Islet of Langerhans (tissue), 1 donor: ENCODE results near the gene ARHGEF2.
A peak's percentile ranks its signal among the peaks of the same experiment; 100 is the strongest.

ENCODE experiments used
- FAIRE-seq: peaks from one replicate; lab custom pipeline; 2011; peaks lifted over from hg19 to GRCh38; lab: Jason Lieb, UNC

ARHGEF2 gene

DNA sequence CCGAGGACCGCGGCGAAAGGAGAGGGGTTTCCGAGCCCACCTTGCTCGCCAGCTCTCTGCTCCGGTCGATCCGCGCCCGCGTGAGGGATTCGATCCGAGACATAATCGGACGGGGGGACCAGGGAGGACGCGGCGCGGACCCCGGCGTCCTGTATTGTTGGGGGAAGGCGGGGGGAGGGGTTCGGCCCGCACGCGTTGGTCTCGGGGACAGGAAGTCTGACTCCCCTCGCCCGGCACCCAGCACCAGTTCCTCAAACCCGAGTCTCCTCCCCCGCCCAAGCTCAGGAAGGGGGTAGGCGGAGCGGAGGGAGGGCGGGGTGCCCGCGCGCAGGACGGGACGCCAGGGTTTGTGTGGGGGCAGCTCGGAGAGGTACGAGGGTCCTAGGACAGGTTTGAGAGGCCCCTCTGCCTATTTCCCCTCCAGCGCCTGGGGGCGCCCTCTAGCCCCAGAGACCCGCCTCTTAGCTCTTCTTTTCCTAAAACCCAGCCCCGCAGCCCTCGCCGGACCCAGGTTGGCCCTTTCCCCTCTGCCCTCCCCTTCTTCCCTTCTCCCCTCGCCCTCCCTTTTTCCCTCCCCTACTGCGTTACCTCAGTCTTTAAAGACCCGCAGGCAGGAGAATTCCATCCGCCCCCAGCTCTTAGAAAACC, at the start of gene ARHGEF2:
TSS of gene ARHGEF2 (minus strand) at position 223 of the 648 bp plus-strand sequence. CDS start at position 103, 120 bp downstream.
- no peak for FAIRE-seq

GRCh38 chr1:156026588-156026987, 48.2 kb upstream of the ARHGEF2 start:
- FAIRE-seq = no peak

DNA sequence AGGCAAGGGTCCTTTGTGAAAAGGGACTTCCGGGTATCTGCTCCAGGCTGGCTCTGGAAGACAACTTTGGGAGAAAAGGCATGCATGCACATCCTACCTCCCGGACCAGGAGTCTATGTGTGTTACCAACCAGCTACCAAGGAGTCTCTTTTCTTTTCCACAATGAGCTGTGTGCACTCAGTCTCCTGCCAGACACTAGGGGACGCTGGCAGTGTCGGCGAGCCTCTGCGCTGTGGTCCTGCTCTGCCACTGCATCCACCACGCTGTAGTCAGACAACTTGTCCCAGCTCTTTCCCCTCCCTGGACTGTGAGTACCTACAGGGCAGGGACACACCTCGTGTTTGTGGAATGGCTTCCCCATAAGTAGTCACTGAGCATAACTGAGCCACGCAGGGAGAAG, 47.5 kb upstream of the ARHGEF2 start:
- FAIRE-seq = no peak

GRCh38 chr1:156024801-156025200, 46.5 kb upstream of the ARHGEF2 start:
- no peak for FAIRE-seq

- no peak for FAIRE-seq
These were observed 43.6 kb upstream of the ARHGEF2 start for GRCh38 chr1:156021954-156022353.

- no peak for FAIRE-seq
These were observed 42.7 kb upstream of the ARHGEF2 start for GRCh38 chr1:156021093-156021428.

DNA sequence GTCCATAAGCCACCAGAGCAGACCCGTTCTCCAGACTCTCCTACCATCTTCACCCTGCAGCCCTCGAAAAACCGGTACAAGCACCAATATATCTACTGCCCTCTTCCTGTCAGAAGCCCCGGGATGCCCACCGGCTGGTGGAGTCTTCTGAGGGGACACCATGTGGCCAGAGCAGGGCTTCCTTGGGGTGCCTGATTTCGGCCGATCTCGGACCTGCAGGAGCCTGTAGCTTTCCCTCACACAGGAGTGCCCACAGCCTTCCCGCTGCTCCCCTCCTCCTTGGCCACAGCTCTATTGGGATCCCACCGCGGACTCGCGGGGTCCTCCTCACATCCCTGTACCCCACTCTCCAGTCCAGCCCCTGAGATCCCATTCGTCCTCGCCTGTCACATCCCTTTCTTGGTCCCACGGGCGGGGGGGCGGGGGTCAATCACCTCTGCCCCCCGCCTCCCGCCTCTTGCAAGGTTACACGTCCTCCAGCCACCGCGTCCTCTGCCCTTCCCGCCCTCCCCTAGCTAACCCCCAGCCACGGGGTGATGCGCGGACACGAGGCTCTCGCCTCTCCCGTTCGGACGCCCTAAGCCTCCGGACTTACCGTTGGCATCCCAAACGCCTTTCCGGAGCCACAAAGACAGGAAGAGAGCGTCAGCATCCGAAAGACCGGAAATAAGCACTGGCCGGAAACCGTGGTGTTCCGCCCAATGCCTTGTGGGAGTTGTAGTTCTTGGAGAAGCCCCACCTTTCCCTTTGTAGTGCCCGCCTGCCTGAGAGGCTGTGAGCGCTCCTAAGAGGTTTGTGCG, 42.1 kb upstream of the ARHGEF2 start, which contains the start of gene SSR2:
TSS of gene SSR2 (minus strand) at position 659 of the 800 bp plus-strand sequence. CDS start 784 bp downstream, outside the sequence.
- FAIRE-seq = peak; percentile 79

DNA sequence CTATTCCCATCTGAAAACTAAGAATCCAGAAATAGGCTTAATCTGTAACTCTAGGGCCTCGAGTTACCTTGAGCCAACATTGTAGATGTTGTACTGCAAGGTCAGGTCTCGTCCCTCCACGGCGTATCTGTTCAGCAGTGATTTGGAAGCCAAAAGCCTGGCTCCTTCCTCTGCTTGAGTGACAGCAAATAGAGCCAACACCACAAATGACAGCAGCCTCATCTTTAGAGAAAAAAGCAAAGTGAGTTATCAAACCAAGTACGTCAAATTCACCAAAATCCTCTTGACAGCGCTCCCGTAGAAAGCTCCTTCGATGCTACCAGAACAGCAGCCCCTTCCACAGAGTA, 41.6 kb upstream of the ARHGEF2 start:
- FAIRE-seq = no peak

- FAIRE-seq = no peak
These were observed 36.5 kb upstream of the ARHGEF2 start for GRCh38 chr1:156014829-156015228.

GRCh38 chr1:156012051-156012817, 33.9 kb upstream of the ARHGEF2 start:
- no peak for FAIRE-seq

GRCh38 chr1:156009404-156009803, 31.1 kb upstream of the ARHGEF2 start:
- no peak for FAIRE-seq

DNA sequence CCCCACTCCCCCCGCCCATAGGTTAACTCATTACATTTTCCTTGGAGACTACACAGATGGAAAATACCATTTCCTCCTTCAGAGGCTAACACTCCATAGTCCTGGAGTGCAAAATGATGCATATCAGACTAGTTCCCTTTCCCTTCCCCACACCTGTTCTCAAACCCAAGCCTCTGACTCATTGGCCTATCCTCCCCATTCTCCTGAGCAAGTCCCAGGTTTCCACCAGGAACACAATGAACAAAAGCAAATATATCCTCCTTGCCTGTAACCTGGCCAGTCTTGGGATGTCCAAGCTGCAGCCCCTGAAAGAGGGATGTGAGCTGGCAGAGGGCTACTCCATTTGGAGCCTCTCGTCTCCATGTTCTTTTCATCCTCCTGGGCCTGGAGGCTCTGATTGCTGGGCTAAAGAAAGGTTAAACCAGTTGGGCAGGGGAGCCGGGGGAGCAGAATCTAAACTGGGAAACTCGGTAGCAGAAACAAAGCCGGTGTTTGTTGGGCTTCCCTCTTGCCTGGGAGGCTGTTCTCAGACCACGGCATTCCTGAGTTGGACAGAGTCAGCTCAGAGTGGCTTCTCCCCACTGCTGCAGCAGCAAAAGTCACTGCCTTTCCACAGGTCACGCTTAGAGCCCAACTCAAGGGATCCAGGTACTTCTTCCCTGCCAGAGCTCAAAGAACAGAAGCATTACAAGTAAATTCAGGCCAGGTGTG, 28.5 kb upstream of the ARHGEF2 start:
- FAIRE-seq = no peak

DNA sequence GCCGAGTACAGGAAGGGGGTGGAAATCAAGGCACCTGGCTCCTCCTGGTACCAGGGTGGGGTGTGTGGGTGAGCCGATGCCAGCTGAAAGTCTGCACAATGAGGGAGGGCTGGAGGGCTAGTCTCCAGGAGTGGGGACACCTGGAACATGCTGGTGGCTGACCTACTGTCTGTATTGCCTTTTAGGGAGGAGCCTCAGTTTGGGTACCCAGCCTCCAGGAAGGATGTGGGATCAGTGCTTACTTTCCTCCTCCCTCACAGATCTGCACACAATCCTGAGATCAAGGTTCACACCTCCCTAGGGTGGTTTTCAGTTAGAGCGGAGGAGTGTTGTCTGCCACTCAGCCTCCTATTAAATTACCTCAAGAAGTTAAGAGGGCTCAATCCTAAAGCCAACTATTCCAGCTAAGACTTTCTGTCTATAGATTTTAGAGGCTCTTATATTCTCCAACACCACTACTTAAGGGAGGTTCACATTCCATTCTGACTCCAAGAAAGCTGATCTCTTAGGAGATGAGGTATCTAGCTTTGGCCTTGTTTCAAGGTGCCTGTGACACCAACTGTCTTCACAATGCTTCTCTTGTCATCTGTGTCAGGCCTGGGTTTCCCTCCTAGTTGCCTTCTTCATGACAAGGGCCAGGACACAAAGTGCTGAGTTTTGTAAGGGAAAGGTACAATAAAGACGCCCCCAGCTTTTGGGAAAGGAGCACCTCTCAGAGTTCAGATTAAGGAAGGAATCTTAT, 26.7 kb upstream of the ARHGEF2 start:
- FAIRE-seq = no peak

DNA sequence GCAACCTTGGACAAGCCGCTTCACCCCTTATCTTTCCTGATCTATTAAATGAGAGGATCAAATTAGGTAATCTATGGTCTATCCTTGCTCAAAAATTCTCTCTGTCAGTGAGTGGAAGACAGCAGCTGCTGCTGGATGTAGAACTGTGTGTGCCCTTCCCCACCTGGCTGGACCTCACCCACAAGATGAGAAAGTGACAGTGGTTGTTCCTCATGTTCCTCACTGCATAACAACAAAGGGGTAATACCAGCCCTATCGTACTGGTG, 25.5 kb upstream of the ARHGEF2 start:
- no peak for FAIRE-seq

GRCh38 chr1:156002188-156002911, 24.0 kb upstream of the ARHGEF2 start:
- FAIRE-seq = no peak

GRCh38 chr1:156001662-156002171, 23.4 kb upstream of the ARHGEF2 start:
- no peak for FAIRE-seq

DNA sequence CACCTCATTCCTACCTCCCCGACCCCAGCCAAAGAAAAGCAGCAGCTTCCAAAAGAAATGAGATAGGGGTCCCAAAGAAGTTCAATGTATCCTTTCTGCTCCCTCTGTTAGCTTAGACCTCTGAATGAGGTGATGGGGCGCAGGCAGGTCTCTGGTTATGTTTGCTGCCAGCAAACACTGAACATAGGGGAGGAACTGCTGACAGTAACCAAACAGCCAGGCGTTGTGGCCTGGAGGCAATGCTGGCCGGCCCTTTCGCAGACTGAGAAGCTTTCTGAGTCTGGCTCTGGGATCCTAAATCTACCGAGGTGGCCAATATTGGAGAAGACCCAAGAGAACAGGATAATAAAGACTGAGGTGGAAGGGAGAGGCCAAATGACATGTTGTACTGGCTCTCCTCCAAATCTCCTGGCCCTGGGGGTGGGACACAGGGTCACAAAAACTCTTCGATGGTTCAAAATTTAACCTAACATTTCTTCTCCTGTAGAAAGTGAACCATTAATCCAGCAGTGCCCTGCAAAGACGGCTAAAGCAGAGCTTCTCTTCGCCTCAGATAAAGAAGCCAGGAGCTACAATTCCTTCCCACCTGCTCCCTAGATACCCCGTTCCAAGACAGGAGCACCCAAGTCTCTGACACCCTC, 22.8 kb upstream of the ARHGEF2 start:
- no peak for FAIRE-seq

- FAIRE-seq = no peak
These were observed 21.6 kb upstream of the ARHGEF2 start for GRCh38 chr1:155999964-156000363.

GRCh38 chr1:155996166-155996565, 17.8 kb upstream of the ARHGEF2 start:
- no peak for FAIRE-seq

- FAIRE-seq = no peak
These were observed 15.2 kb upstream of the ARHGEF2 start for GRCh38 chr1:155993595-155993994.
